Mucosa of stomach (tissue), 1 donor: ENCODE measurements around the gene LARP4.
"Not testable (repeated sequence)": the region's sequence is repeated elsewhere in the genome, so short reads cannot be mapped to it uniquely, and the experiment has no call there.

Source experiments
- H3K27me3 ChIP-seq: one replicate; pipeline ENCODE4 v1.7.0; 2013; ENCODE audit warnings: mild to moderate bottlenecking, low read length; ENCODE audit not compliant: control insufficient read depth, insufficient read depth
- H3K36me3 ChIP-seq: one replicate; pipeline ENCODE4 v1.7.0; 2013; ENCODE audit warnings: low read length; ENCODE audit not compliant: control insufficient read depth, insufficient read depth
- H3K4me1 ChIP-seq: one replicate; pipeline ENCODE4 v1.7.0; 2013; ENCODE audit warnings: mild to moderate bottlenecking, low read length; ENCODE audit not compliant: control insufficient read depth, insufficient read depth
- H3K4me3 ChIP-seq: one replicate; pipeline ENCODE4 v1.7.0; 2013; ENCODE audit warnings: low read length
- H3K9ac ChIP-seq: one replicate; pipeline ENCODE4 v1.7.0; 2013; ENCODE audit warnings: mild to moderate bottlenecking, low read length, moderate library complexity
- H3K9me3 ChIP-seq: one replicate; pipeline ENCODE4 v1.7.0; 2013; ENCODE audit warnings: mild to moderate bottlenecking, low read length, moderate library complexity; ENCODE audit not compliant: control insufficient read depth
- donor health status: Pancreatic carcinoma.

LARP4 gene

DNA sequence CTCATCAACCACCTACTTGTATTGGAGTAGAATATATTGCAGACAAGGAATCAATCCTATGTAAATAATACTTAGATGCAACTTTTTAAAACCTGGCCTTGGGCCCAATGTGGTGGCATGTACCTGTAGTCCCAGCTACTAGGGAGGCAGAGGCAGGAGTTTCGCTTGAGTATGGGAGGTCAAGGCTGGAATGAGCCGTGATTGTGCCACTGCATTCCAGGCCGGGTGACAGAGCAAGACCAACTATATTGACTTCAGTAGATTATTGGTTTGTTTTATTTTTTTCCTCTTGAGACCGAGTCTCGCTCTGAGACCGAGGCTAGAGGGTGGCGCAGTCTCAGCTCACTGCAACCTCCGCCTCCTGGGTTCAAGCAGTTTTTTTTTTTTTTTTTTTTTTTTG lies 3.6 kb downstream of the LARP4 start:
- no peaks in the 10 kb centered on the region for H3K36me3 ChIP-seq
- no peak overlapping the region for H3K4me3 ChIP-seq
- no peaks in the 10 kb centered on the region for H3K27me3 ChIP-seq
- no peaks in the 10 kb centered on the region for H3K9me3 ChIP-seq
- H3K9ac ChIP-seq, result no peak overlapping the region
- peaks cover 17% of the 10 kb centered on the region for H3K4me1 ChIP-seq

DNA sequence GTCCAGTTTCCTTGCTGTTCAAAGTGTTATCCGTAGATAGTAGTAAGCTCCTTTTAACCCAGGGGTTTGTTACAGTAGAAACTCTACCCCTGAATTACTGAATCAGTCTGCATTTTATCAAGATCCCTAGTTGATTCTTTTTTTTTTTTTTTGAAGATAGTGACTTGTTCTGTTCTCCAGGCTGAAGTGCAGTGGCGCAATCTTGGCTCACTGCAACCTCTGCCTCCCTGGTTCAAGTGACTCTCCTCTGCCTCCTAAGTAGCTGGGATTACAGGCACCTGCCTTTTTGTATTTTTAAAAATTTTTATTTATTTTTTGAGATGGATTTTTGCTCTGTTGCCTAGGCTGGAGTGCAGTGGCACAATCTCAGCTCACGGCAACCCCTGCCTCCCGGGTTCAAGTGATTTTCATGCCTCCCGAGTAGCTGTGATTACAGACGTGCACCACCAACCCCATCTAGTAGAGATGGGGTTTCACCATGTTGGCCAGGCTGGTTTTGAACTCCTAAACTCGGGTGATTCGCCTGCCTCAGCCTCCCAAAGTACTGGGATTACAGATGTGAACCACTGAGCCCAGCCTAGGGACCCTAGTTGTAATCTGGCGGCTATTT lies 10.5 kb downstream of the LARP4 start:
- Histone ChIP-seq H3K27me3 (no peaks in the 10 kb centered on the region), H3K4me1 (no peaks in the 10 kb centered on the region), H3K4me3 (no peak overlapping the region), H3K9ac (no peak overlapping the region), H3K9me3 (no peaks in the 10 kb centered on the region), H3K36me3 (no peaks in the 10 kb centered on the region)

DNA sequence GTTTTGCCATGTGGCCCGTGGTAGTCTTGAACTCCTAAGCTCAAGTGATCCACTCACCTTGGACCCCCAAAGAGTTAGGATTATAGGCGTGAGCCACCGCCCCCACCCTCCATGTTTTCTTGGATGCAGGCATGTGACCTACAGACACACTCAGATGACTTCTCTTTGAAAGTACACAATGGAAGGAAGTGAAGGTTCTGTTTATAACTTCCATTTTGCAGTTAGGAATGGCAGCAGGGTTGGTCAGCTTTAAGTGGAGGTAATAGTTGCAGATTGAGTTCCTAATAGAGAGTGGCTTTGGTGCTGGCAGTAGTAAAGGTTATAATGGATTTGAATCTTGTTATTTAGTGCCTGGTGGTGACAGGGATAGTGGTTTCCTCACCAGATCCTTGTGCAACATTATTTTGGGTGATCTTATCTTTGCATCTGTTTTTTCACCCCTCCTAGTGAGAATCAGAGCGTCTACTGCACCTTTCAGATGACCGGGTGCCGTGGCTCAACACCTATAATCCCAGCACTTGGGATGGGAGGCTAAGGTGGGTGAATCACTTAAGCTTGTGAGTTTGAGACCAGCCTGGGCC lies 15.3 kb downstream of the LARP4 start:
- Histone ChIP-seq H3K36me3 (no peaks in the 10 kb centered on the region), H3K9ac (no peak overlapping the region), H3K4me1 (no peaks in the 10 kb centered on the region), H3K4me3 (no peak overlapping the region), H3K27me3 (no peaks in the 10 kb centered on the region), H3K9me3 (no peaks in the 10 kb centered on the region)

DNA sequence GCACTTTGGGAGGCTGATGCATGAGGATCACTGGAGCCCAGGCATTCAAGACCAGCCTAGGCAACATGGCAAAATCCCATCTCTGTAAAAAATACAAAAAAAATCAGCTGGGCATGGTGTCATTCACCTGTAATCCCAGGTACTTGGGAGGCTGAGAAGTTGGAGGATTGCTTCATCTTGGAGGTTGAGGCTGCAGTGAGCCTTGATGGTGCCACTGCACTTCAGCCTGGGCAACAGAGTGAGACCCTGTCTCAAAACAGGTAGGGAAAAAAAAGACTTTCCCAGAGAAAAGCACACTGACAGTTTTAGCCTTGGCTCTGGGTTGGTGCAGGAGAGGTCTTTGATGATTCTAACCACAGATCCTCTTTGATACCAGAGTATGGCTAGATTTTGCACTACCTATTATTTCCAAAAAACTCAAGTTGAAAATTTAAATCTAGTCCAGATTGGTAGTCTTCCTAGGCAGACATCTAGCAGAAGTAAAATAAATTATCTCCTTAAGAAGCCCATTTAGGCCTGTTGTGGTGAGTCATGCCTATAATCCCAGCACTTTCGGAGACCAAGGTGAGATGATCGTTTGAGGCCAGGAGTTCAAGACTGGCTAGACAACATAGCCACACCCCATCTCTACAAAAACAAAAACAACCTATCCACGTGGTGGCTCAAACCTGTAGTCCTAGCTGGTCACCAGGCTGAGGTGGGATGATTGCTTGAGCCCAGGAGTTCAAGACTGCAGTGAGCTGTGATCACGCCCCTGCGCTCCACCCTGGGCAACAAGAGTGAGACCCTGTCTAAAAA lies 18.6 kb downstream of the LARP4 start:
- H3K9me3 ChIP-seq, result no peaks in the 10 kb centered on the region
- H3K9ac ChIP-seq, result no peak overlapping the region
- H3K27me3 ChIP-seq, result no peaks in the 10 kb centered on the region
- no peak overlapping the region for H3K4me3 ChIP-seq
- H3K4me1 ChIP-seq, result no peaks in the 10 kb centered on the region
- no peaks in the 10 kb centered on the region for H3K36me3 ChIP-seq

DNA sequence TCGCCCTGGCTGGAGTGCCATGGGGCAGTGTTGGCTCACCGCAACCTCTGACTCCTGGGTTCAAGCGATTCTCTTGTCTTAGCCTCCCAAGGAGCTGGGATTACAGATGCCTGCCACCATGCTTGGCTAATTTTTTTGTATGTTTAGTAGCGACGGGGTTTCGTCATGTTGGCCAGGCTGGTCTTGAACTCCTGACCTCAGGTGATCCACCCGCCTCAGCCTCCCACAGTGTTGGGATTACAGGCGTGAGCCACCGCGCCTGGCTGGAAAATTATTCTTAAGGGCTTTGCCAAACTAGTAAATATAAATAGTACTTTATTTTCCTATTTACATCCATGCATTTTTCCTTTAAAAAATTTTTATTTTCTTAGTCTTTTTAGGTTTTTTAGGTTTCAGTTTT lies 22.2 kb downstream of the LARP4 start:
- not testable (repeated sequence) for H3K27me3 ChIP-seq, H3K4me3 ChIP-seq, H3K36me3 ChIP-seq, H3K4me1 ChIP-seq, H3K9me3 ChIP-seq, H3K9ac ChIP-seq

DNA sequence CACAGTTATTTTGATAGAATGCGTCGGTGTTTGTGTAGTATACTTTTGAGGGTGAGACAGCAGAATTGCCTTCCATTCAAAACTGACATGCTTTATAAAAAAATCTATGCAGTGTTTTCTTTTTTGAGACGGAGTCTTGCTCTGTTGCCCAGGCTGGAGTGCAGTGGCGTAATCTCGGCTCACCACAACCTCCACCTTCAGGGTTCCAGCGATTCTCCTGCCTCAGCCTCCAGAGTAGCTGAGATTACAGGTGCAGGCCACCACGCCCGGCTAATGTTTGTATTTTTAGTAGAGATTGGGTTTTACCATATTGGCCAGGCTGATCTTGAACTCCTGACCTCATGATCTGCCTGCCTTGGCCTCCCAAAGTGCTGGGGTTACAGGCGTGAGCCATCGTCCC lies 22.7 kb downstream of the LARP4 start:
- not testable (repeated sequence) for H3K36me3 ChIP-seq, H3K4me1 ChIP-seq, H3K27me3 ChIP-seq, H3K4me3 ChIP-seq, H3K9ac ChIP-seq, H3K9me3 ChIP-seq

DNA sequence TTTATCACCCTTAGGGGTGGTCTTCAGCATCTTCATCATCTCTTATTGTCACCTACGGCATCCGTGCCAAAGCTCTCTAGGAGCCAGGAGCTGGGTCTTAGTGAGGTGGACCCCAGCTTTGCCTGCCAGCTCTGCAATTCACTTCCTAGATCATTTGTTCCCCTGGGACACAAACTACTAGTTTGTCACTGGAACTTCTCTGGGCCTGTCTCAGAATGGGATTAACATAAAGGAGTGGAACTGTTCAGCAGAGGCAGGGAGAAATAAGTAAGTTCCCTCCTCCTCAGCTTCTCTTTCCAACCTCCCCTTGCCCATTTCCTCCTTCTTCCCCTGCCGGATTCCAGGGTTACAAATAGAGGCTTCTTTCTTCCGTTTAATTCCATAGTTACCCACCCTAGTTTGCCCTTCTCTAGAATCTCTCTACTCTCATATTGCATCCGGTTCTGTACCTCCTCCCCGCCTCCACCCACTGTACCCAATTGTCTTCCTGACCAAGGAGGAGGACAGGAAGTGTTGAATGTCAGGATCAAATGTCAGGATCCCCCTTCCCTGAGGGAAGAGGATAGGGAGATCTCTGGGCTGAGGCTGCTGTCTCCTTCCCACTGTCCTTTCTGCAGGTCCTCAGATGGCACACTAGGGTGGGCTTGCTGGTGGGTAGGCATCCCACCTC lies 25.0 kb downstream of the LARP4 start:
- no peaks in the 10 kb centered on the region for H3K4me1 ChIP-seq
- no peaks in the 10 kb centered on the region for H3K36me3 ChIP-seq
- no peak overlapping the region for H3K4me3 ChIP-seq
- H3K27me3 ChIP-seq, result no peaks in the 10 kb centered on the region
- H3K9me3 ChIP-seq, result no peaks in the 10 kb centered on the region
- H3K9ac ChIP-seq, result no peak overlapping the region

DNA sequence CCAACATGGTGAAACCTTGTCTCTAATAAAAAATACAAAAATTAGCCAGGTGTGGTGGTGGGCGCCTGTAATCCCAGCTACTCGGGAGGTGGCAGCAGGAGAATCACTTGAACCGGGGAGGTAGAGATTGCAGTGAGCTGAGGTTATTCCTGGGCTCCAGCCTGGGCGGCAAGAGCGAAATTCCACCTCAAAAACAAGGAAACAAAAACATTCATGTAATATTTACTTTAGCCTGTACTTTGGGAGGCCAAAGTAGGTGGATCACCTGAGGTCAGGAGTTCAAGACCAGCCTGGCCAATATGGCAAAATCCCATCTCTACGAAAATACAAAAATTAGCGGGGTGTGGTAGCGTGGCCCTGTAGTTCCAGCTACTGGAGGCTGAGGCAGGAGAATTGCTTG lies 31.0 kb downstream of the LARP4 start:
- H3K36me3 ChIP-seq, H3K27me3 ChIP-seq, H3K4me1 ChIP-seq, H3K4me3 ChIP-seq, H3K9me3 ChIP-seq, H3K9ac ChIP-seq: not testable (repeated sequence)

DNA sequence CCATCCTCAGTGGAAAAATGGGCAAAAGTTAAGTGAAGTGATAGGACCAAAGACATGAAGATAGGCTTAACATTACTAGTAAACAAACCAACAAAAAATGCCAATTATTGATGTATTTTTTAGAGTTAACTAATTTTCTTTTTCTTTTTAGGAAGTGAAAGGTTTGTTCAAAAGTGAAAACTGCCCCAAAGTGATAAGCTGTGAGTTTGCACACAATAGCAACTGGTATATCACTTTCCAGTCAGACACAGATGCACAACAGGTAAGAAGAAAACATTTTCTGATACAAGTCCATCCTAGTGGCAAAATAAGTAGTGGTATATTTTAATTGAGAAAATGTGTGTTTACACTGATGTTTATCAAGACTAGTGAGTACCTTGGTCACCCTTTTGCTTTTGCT lies 39.6 kb downstream of the LARP4 start:
- H3K9me3 ChIP-seq, result no peaks in the 10 kb centered on the region
- no peaks in the 10 kb centered on the region for H3K4me1 ChIP-seq
- no peaks in the 10 kb centered on the region for H3K27me3 ChIP-seq
- H3K36me3 ChIP-seq, result no peaks in the 10 kb centered on the region
- no peak overlapping the region for H3K4me3 ChIP-seq
- no peak overlapping the region for H3K9ac ChIP-seq

DNA sequence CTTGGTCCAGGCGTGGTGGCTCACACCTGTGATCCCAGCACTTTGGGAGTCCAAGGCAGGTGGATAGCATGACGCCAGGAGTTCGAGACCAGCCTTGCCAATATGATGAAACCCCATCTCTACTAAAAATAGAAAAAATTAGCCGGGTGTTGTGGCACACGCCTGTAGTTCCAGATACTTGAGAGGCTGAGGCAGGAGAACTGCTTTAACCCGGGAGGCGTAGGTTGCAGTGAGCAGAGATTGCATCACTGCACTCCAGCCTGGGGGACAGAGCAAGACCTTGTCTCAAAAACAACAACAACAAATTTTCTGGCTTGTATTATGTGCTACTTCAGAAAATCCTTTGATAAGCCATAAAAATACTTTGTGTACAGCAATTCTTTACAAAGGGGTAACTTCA lies 41.1 kb downstream of the LARP4 start:
- Histone ChIP-seq H3K9ac (no peak overlapping the region), H3K27me3 (no peaks in the 10 kb centered on the region), H3K36me3 (no peaks in the 10 kb centered on the region), H3K4me3 (no peak overlapping the region), H3K4me1 (no peaks in the 10 kb centered on the region), H3K9me3 (no peaks in the 10 kb centered on the region)

DNA sequence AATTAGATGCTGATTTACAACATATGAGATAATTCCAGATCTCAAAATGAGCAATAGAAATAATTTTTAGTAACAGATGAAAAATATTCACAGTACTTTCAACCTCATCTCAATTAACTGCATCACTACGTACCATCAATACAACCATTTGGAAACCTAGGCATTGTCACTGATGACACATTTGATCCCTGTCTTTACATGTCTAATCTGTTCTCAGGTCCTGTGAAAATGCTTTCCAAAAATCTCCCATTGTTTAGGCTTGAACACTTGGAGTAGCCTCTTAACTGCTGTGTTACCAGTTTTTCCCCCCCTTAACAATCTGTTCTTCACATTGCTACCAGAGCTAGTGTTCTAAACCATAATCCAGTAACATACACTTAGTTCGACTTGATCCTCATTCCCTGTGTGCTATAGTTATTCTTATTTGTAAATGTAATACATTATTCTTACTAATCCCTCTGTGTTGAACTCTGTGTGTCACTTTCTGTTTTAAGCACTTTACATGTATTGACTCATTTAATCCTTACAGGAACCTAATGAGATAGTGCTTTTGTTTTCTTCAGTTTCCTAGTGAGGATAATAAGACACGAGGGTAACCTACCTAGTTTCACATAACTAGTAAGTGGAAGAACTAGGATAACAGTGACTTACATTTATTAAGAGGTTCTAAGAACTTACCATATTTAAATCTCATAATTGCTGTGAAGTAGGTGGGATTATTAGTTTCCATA lies 41.7 kb downstream of the LARP4 start:
- Histone ChIP-seq H3K4me3 (no peak overlapping the region), H3K4me1 (no peaks in the 10 kb centered on the region), H3K36me3 (no peaks in the 10 kb centered on the region), H3K27me3 (no peaks in the 10 kb centered on the region), H3K9me3 (no peaks in the 10 kb centered on the region), H3K9ac (no peak overlapping the region)

DNA sequence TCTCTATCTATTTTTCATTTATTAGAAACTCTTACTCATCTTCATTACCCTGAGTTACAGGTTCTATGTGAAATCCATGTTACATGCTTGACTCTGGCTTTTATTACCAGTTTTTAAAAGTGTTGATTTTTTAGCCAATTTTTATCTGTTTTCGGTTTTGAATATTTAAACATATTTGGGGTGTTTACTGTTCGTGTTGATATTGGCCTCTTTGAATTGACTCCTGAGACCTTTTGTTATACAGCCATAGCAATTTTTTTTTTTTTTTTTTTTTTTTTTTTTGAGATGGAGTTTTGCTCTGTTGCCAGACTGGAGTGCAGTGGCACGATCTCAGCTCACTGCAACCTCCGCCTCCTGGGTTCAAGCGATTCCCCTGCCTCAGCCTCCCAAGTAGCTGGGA lies 49.0 kb downstream of the LARP4 start:
- not testable (repeated sequence) for H3K4me3 ChIP-seq, H3K27me3 ChIP-seq, H3K9me3 ChIP-seq, H3K4me1 ChIP-seq, H3K9ac ChIP-seq, H3K36me3 ChIP-seq
